HEK293T (cell line): ENCODE measurements around the gene ARMH4.

Experiments used
- ELF4 ChIP-seq: fragments of 450-650 bp; IDR thresholded peaks from 2 replicates; pipeline ENCODE4 v1.6.1; 2017; ENCODE audit warnings: antibody characterized with exemption
- FOXM1 ChIP-seq: fragments of 450-650 bp; IDR thresholded peaks from 2 replicates; pipeline ENCODE4 v1.6.1; 2017; ENCODE audit warnings: mild to moderate bottlenecking, borderline replicate concordance
- LEF1 ChIP-seq: fragments of 450-650 bp; IDR thresholded peaks from 2 replicates; pipeline ENCODE4 v1.6.1; 2017; ENCODE audit warnings: mild to moderate bottlenecking, borderline replicate concordance
- SP1 ChIP-seq: fragments of 450-650 bp; IDR thresholded peaks from 2 replicates; pipeline ENCODE4 v1.6.1; 2017
- TARDBP ChIP-seq: fragments of 450-650 bp; IDR thresholded peaks from 2 replicates; pipeline ENCODE4 v1.6.1; 2016

DNA sequence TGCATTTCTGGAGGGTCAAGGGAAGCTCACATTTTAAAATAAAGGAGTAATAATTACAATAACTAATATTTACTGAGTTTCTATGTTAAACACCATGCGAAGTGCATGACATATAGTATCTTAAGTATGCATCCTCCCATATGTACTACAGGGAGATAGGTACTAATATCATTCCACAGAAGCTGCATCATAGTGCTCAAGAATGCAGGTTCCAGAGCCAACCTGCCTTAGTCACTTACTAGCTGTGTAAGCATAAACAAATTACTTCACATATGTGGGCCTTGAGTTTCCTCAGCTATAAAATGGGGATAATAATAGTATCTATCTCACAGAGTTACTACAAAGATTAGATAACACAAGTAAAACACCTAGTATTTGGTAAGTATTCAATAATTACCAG lies 18.3 kb downstream of the ARMH4 start:
- no peak for TF ChIP-seq TARDBP
- TF ChIP-seq LEF1: no peak
- no peak for TF ChIP-seq ELF4
- TF ChIP-seq FOXM1: no peak
- TF ChIP-seq SP1: no peak
